Kidney (tissue), 22 donors: ENCODE data around the gene SLC52A1. TPM values are rescaled to one million over a fixed set of nuclear protein-coding genes. Genes with fewer than 3 reads are reported as not detected.

ENCODE experiments used
- DNase-seq, 5 donors: peaks; one replicate each; pipeline ENCODE4 v3.0.0-alpha.2; 2013 to 2020
- FAIRE-seq: peaks from 2 replicates; lab custom pipeline; 2012; peaks lifted over from hg19 to GRCh38; lab: Jason Lieb, UNC
- H3K27ac ChIP-seq, 2 donors: one replicate each; pipeline ENCODE4 v1.7.0; 2013; ENCODE audit warnings: low read depth in 2 of 2, low read length in 2 of 2, inconsistent platforms in 1 of 2
- H3K27me3 ChIP-seq: one replicate; pipeline ENCODE4 v1.7.1; 2013; ENCODE audit warnings: low read length, inconsistent platforms; ENCODE audit not compliant: control insufficient read depth, insufficient read depth
- H3K36me3 ChIP-seq, 3 donors: one replicate each; pipeline versions ENCODE4 v1.7.0 to v1.7.1; 2013; ENCODE audit warnings: low read length in 3 of 3, control low read depth in 1 of 3, inconsistent platforms in 1 of 3; ENCODE audit not compliant: insufficient read depth in 3 of 3, control insufficient read depth in 2 of 3
- H3K4me1 ChIP-seq, 3 donors: one replicate each; pipeline versions ENCODE4 v1.7.0 to v1.7.1; 2013; ENCODE audit warnings: low read length in 3 of 3, inconsistent platforms in 1 of 3, low read depth in 1 of 3; ENCODE audit not compliant: control insufficient read depth in 2 of 3, insufficient read depth in 2 of 3
- H3K4me3 ChIP-seq, 3 donors: one replicate each; pipeline versions ENCODE4 v1.7.0 to v1.8.1; 2013; ENCODE audit warnings: low read length in 3 of 3, control low read depth in 1 of 3, inconsistent platforms in 1 of 3
- H3K9ac ChIP-seq, 3 donors: one replicate each; pipeline versions ENCODE4 v1.7.0 to v1.7.1; 2013; ENCODE audit warnings: low read length in 3 of 3, control low read depth in 1 of 3, inconsistent platforms in 1 of 3
- H3K9me3 ChIP-seq, 3 donors: one replicate each; pipeline versions ENCODE4 v1.7.0 to v1.7.1; 2013; ENCODE audit warnings: low read length in 3 of 3, control low read depth in 1 of 3, inconsistent platforms in 1 of 3; ENCODE audit not compliant: control insufficient read depth in 2 of 3, insufficient read depth in 1 of 3
- CTCF ChIP-seq: IDR thresholded peaks from 3 replicates; pipeline ENCODE4 v1.5.1; 2012; ENCODE audit warnings: mild to moderate bottlenecking, moderate library complexity, borderline replicate concordance; ENCODE audit not compliant: insufficient read depth; ENCODE audit errors: extremely low read depth
- intact Hi-C: fragments of 100-400 bp; cut with DNase I; formaldehyde crosslinking; loops from one replicate; pipeline ENCODE4 v1.11.1; 2022
- long read RNA-seq, 10 donors: library from polyadenylated mRNA in 1 of 10; unstranded in 1 of 10; transcript quantifications; one replicate each; pipeline ENCODE4 v2.0.0 and lab custom pipeline, GENCODE V29; 2021 to 2026
- polyA plus RNA-seq: library from polyadenylated mRNA; stranded (reverse); fragments of 350-450 nt; fragmentation: Illumina TruSeq; extraction: RNeasy Lipid Tissue Mini Kit (QIAGEN cat#74804); gene quantifications from one replicate; pipeline ENCODE4 v1.2.3, GENCODE V29; 2014; ENCODE audit warnings: low read depth, low replicate concordance; ENCODE audit not compliant: insufficient read depth
- total RNA-seq: library from RNA; stranded (reverse); fragmentation: NEBNext Ultra II Directional; extraction: Animal tissue kit (Norgen Biotek cat#: 25700); gene quantifications from one replicate; pipeline ENCODE4 v1.2.1, GENCODE V29; 2021
- donor health status: control.
- donor health status: control.
- donor health status: control.
- donor health status: control.
- donor health status: control.
- donor health status: DM: yes; HTN: yes; CAD: no.
- donor health status: Normal renal cell carcinoma (clear cell type).

The SLC52A1 gene
- total RNA-seq: 0.19 TPM
- polyA plus RNA-seq: 0.90 TPM
- long read RNA-seq, donor 1: 0 reads
- long read RNA-seq, donor 2: 0 reads
- long read RNA-seq, donor 3, partial matches to known transcripts: 6 of 6 reads
- long read RNA-seq, donor 3, other reads (novel, unspliced or antisense): 0 of 6 reads
- long read RNA-seq, donor 4: 0 reads
- long read RNA-seq, donor 5: 0 reads
- long read RNA-seq, donor 6: 0 reads
- long read RNA-seq, donor 7: 0 reads
- long read RNA-seq, donor 8: 0 reads
- long read RNA-seq, donor 9: 0 reads
- long read RNA-seq, donor 10: 0 reads

- Histone ChIP-seq H3K36me3 (no peaks in the 10 kb centered on the region), H3K9ac (no peak within 1 kb of the TSS), H3K4me1 (no peaks in the 10 kb centered on the region), H3K27ac (no peak within 1 kb of the TSS), H3K4me3 (no peak within 1 kb of the TSS), H3K27me3 (no peaks in the 10 kb centered on the region), H3K9me3 (no peaks in the 10 kb centered on the region)
- TF ChIP-seq CTCF: no peak
- DNase-seq (peak in 3 of 5 donors; percentile 12 to 38 (median 36)), FAIRE-seq (no peak)
- intact Hi-C loops: no loop called here
Observed at GRCh38 chr17:5035315-5035714, at the start of gene SLC52A1. Gene SLC52A1, minus strand, starts transcription at chr17:5035426. Its CDS starts 820 bp downstream, at chr17:5034606.

- FAIRE-seq: no peak
- H3K4me3 ChIP-seq: no peak overlapping the region
- intact Hi-C loops: no loop called here
Observed at GRCh38 chr17:5080591-5080990, 45.4 kb upstream of the SLC52A1 start.

DNA sequence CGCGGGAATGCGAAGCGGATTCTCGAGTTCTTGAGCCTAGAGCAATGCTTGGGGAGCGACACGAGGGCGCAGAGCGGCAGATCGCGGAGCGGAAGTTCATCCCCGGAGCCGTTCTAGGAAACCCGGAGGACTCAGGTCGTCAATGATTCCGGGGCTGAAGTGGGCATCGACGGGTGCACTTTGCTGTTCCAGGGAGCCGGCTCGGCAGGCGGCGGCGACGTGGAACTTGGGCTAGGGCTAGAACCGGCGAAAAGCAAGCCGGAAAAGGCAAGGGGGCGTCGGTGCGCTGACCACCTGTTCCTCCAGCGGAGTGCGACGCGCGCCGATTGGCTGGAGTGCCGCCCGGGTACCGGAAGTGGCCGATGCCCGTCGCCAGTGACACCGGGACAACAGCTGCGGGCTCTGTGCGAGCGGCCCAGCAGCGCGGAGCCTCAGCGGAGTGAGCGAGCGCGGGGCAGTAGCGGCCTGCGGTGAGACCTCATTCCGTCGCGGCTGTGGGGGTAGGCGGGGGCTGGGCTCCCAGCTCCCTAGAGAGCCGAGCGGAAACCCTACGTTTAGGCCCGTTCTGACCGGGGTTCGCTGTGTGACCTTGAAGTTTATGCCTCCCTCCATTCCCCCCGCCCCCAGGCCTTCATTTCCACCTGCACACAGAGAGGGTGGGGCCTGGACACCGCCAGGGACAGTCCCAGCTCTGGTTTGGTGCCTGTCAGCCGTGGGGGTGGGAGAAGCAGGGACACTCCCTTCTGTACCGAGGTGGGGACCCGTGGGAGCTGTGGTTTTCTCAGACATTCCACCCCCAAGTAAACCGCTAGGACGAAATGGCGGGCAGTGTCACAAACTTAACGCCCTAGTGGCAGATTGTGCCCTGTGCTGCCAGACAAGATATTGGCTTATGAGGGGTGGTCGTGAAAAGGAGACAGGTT lies 43.1 kb upstream of the SLC52A1 start, which contains the start of gene ZFP3:
ZFP3 (plus strand) TSS at position 362 of the 923 bp plus-strand sequence. CDS start 13,038 bp downstream, outside the sequence.
- H3K36me3 ChIP-seq: peaks cover 0 to 10% (median 0%) of the 10 kb centered on the region in 3 donors
- H3K27ac ChIP-seq: peak within 1 kb of the TSS; percentile 69 to 82
- TF ChIP-seq CTCF: peak; percentile 1
- peaks cover 0 to 8% (median 4%) of the 10 kb centered on the region in 3 donors for H3K4me1 ChIP-seq
- no peaks in the 10 kb centered on the region for H3K27me3 ChIP-seq
- H3K4me3 ChIP-seq: peak within 1 kb of the TSS; percentile 83 to 89 (median 85)
- peak within 1 kb of the TSS; percentile 68 to 83 (median 75) for H3K9ac ChIP-seq
- H3K9me3 ChIP-seq: peaks cover 0 to 12% (median 2%) of the 10 kb centered on the region in 3 donors
- DNase-seq: peak; percentile 91 to 95 (median 94)
- intact Hi-C loops: no loop called here
- no peak for FAIRE-seq

More at GRCh38 chr17:5080591-5080990, 45.4 kb upstream of the SLC52A1 start:
- peaks cover 0 to 8% (median 4%) of the 10 kb centered on the region in 3 donors for H3K4me1 ChIP-seq
- no peak for DNase-seq
- peaks cover 0 to 22% (median 5%) of the 10 kb centered on the region in 3 donors for H3K9me3 ChIP-seq
- TF ChIP-seq CTCF: no peak
- no peak overlapping the region for H3K9ac ChIP-seq
- no peak overlapping the region for H3K27ac ChIP-seq
- H3K27me3 ChIP-seq: no peaks in the 10 kb centered on the region
- peaks cover 0 to 10% (median 0%) of the 10 kb centered on the region in 3 donors for H3K36me3 ChIP-seq
